ENCODE data around the gene FBXO21.
"Not testable (repeated sequence)": the region's sequence is repeated elsewhere in the genome, so short reads cannot be mapped to it uniquely, and the experiment has no call there.

The FBXO21 gene

DNA sequence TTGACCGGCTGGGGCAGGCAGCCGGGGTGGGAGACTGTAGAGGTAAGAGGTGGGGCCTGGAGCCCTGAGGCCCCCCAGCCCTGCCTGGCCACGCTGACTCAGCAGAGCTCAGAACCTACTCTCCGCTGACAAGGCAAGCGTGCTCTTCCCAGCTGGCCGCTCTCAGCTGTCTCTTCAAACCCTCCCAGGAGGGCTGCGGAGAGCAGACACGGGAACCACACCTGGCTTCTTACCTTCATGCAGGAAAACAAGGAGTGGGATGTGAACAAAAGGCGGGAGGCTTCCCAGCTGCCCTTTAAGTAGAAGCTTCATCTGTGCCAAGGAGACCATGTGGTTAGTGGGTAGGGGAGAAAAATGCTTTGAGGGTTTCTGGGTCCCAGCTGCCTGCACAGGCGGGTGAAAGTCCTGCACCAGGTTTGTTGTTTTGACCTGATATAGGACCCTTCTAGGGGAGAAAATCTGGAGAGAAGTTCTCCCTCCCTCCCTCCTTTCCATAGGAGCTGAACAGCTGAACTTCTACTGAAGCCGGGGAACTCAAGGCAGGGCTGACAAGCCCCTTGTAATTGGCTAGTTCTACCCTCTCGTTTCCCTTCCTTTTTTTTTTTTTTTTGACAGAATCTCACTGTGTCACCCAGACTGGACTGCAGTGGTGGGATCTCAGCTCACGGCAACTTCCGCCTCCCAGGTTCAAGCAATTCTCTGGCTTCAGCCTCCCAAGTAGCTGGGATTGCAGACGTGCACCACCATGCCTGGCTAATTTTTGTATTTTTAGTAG is 78.3 kb downstream of the FBXO21 start:
- DNase-seq (ENCODE audit: extremely low read depth, low read depth): no peak
- no peak for TF ChIP-seq CTCF (IDR thresholded peaks at IDR 0.05; ENCODE audit: low read depth, low read length)

DNA sequence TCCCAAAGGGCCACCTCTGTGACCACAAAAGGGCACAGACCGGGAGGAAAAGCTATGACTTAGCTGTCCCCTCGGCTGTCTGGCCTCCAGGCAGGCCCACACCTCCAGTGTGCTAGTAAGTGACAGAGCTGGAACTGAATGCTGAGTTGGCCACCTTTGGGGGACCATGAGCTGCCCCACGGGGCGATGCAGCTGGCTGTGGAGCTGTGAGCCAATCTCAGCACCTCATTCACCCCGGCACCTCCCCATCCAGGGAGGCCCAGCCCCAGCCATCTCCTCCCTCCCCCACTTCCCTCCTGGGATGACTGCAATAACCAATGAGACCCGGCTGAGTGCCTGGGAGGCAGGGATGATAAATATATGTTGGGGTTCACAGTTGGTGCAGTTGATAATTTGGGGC is 78.9 kb downstream of the FBXO21 start:
- no peak for TF ChIP-seq CTCF (IDR thresholded peaks at IDR 0.05; ENCODE audit: low read depth, low read length)
- DNase-seq (ENCODE audit: extremely low read depth, low read depth): no peak

DNA sequence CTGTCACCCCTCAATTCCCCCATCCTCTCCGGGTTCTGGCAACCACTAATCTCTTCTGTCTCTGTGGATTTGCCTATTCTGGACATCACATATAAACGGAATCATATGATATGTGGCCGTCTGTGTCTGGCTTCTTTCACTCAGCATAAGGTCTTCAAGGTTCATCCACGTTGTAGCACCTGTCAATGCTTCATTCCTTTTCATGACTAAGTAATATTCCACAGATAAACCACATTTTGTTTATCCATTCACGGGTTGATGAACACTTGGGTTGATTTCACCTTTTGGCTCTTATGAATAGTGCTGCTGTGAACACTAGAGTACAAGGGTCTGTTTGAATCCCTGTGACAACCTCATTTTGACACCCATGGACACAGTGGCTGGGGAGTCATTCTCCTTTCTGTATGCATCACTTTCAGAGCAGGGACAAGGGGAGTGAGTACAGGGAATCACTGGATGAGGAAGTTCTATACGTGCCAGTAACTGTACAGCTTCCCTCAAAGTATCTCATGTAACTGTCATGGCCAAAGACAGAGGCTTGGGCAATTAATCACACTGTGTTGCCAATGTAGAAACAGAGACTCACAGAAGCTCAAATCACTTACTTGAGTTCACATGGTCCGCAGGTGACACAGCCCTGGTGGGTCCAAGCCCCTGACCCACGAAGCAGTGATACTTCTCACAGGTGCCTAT is 80.2 kb downstream of the FBXO21 start:
- no peak for DNase-seq (ENCODE audit: extremely low read depth, low read depth)
- TF ChIP-seq CTCF (IDR thresholded peaks at IDR 0.05; ENCODE audit: low read depth, low read length): no peak

GRCh38 chr12:117105902-117106301 is 84.4 kb downstream of the FBXO21 start:
- no peak for DNase-seq (ENCODE audit: extremely low read depth, low read depth)
- no peak for TF ChIP-seq CTCF (IDR thresholded peaks at IDR 0.05; ENCODE audit: low read depth, low read length)

- not testable (repeated sequence) for DNase-seq (ENCODE audit: extremely low read depth, low read depth)
Measured at GRCh38 chr12:117104003-117104402, 86.3 kb downstream of the FBXO21 start.

DNA sequence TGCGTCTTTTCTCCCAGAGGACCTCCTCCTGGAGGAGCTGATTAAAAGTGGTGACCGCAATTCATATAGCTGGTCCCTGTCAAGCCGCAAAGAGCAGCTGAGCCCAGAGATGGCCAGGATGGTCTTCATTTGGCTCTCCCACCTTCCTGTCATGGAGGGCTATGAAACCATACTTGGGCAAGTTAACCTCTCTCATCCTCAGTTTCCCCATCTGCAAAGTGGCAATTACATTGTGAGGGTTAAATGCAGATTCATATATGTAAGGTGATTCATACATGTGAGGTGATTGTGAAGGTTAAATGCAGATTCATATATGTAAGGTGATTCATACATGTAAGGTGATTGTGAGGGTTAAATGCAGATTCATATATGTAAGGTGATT is 87.5 kb downstream of the FBXO21 start:
- no peak for DNase-seq (ENCODE audit: extremely low read depth, low read depth)
- TF ChIP-seq CTCF (IDR thresholded peaks at IDR 0.05; ENCODE audit: low read depth, low read length): no peak

DNA sequence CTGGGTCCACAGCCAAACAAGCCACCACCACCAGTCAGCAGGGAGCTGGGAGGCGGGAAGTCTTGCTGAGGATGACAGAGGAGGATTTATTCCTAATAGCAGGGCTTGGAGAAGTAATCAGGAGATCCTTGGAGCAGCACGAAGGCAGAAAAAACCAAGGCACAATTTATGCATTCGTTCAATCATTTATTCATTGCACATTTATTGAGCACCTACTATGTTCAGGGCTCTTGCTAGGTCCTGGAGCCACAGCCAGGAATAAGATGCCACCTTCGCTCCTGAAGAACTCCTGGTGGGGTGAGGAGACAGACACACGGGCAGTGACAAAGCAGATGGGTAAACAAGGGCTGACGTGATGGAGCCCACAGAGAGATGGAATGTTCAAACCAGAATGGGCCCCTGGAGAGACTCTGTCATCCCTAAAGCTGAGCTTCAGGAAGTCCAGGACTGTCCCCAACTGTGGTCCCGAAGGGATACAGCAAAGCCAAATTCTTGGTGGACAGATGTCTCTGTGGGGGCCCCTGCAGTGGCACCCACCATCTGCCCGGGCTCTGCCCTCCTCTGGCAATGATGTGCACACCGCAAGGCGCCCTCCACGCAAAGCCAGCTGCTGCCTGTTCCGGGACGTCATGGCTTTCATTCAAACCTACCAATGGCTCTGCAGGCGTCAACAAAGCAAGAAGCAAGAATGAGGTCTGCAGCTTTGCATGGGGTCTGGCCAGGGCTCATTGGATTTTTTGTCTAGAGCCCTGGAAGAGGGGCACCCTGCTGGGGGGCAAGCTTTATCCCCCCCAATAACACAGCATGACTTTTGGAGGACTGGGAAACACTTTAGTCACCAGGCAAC is 88.1 kb downstream of the FBXO21 start:
- no peak for TF ChIP-seq CTCF (IDR thresholded peaks at IDR 0.05; ENCODE audit: low read depth, low read length)
- no peak for DNase-seq (ENCODE audit: extremely low read depth, low read depth)

All from AG09319 (cell line).